Naive thymus-derived CD4-positive, alpha-beta T cell (primary cell): ENCODE data around the gene TM6SF1. TPM values are rescaled to one million over a fixed set of nuclear protein-coding genes. Genes with fewer than 3 reads are reported as not detected.

ENCODE experiments used
- ATAC-seq: fragments of 150-1000 bp; cut with Tn5 transposase; 2 replicates; pipeline ENCODE4 v1.10.0; 2021; ENCODE audit warnings: mild to moderate bottlenecking, moderate library complexity
- CTCF ChIA-PET: fragments of 350-600 bp; sonication (Branson Sonifier 250); formaldehyde crosslinking; loops from one replicate; lab custom pipeline; 2021; ENCODE audit warnings: antibody characterized with exemption; lab: Charles Lee
- POLR2A ChIA-PET: fragments of 350-600 bp; sonication (Branson Sonifier 250); formaldehyde crosslinking; loops from one replicate; lab custom pipeline; 2021; ENCODE audit warnings: antibody characterized with exemption, inconsistent platforms; lab: Charles Lee
- DNase-seq, 9 donors: peaks; one replicate each; pipeline versions ENCODE4 v3.0.0 to v3.0.0-alpha.2; 2020 to 2022; ENCODE audit warnings: mixed read lengths in 1 of 9
- H3K27ac ChIP-seq: one replicate; pipeline ENCODE4 v1.7.0; 2013; ENCODE audit warnings: mild to moderate bottlenecking, low read depth, low read length, moderate library complexity
- H3K27me3 ChIP-seq, 2 donors: one replicate each; pipeline ENCODE4 v1.7.0; 2013; ENCODE audit warnings: low read length in 2 of 2, mild to moderate bottlenecking in 2 of 2, moderate library complexity in 2 of 2; ENCODE audit not compliant: control insufficient read depth in 2 of 2, insufficient read depth in 2 of 2
- H3K36me3 ChIP-seq, 3 experiments: 1 replicate in 2 of 3; 2 replicates in 1 of 3; pipeline ENCODE4 v1.7.0; 2013; ENCODE audit warnings: low read length in 3 of 3, mild to moderate bottlenecking in 3 of 3, moderate library complexity in 1 of 3; ENCODE audit not compliant: insufficient read depth in 3 of 3, control insufficient read depth in 2 of 3
- H3K4me1 ChIP-seq, 2 donors: one replicate each; pipeline ENCODE4 v1.7.0; 2013; ENCODE audit warnings: low read length in 2 of 2, mild to moderate bottlenecking in 2 of 2, moderate library complexity in 1 of 2; ENCODE audit not compliant: control insufficient read depth in 2 of 2, insufficient read depth in 2 of 2
- H3K4me3 ChIP-seq: 2 replicates; pipeline ENCODE4 v1.7.0; 2013; ENCODE audit warnings: mild to moderate bottlenecking, low read length
- H3K9me3 ChIP-seq, 3 experiments: 1 replicate in 2 of 3; 2 replicates in 1 of 3; pipeline ENCODE4 v1.7.0; 2013; ENCODE audit warnings: low read length in 3 of 3; ENCODE audit not compliant: control insufficient read depth in 2 of 3
- H3K27ac Mint-ChIP-seq, 9 donors: one replicate each; pipeline ENCODE4 v1.8.0; 2020 to 2022; ENCODE audit warnings: mixed read lengths in 9 of 9, mild to moderate bottlenecking in 8 of 9, moderate library complexity in 5 of 9, inconsistent platforms in 2 of 9
- H3K27me3 Mint-ChIP-seq, 5 donors: one replicate each; pipeline ENCODE4 v1.8.0; 2021 to 2022; ENCODE audit warnings: mixed read lengths in 5 of 5, mild to moderate bottlenecking in 1 of 5
- H3K36me3 Mint-ChIP-seq, 5 donors: one replicate each; pipeline ENCODE4 v1.8.0; 2020 to 2022; ENCODE audit warnings: mixed read lengths in 5 of 5, mild to moderate bottlenecking in 3 of 5, inconsistent platforms in 1 of 5
- H3K4me1 Mint-ChIP-seq, 7 donors: one replicate each; pipeline ENCODE4 v1.8.0; 2020 to 2022; ENCODE audit warnings: mixed read lengths in 7 of 7, mild to moderate bottlenecking in 3 of 7, inconsistent platforms in 1 of 7
- H3K4me3 Mint-ChIP-seq, 10 donors: one replicate each; pipeline ENCODE4 v1.8.0; 2020 to 2022; ENCODE audit warnings: mild to moderate bottlenecking in 10 of 10, mixed read lengths in 10 of 10, moderate library complexity in 6 of 10, inconsistent platforms in 2 of 10
- H3K9me3 Mint-ChIP-seq, 11 donors: one replicate each; pipeline ENCODE4 v1.8.0; 2020 to 2022; ENCODE audit warnings: mixed read lengths in 11 of 11, mild to moderate bottlenecking in 4 of 11, inconsistent platforms in 1 of 11, moderate library complexity in 1 of 11
- intact Hi-C, 2 donors: fragments of 100-400 bp; cut with micrococcal nuclease; formaldehyde crosslinking; loops; one replicate each; pipeline ENCODE4 v1.15.1; 2023
- polyA plus RNA-seq, 2 donors: library from polyadenylated mRNA; unstranded; fragments of 300-500 nt; fragmentation: Illumina TruSeq; gene quantifications; one replicate each; pipeline ENCODE4 v1.2.3, GENCODE V29; 2021
- total RNA-seq, 6 experiments: library from RNA in 5 of 6; stranded (reverse) in 5 of 6; gene quantifications; 1 replicate in 5 of 6; 2 replicates in 1 of 6; pipeline ENCODE4 v1.2.3 and lab custom pipeline; 2021 to 2026

Gene TM6SF1
- 10 to 100 TPM in 1 of 5 experiments, 1 to 10 TPM in 2, under 1 TPM in 2; 0.41 to 10.1 (median 1.3) TPM for total RNA-seq
- polyA plus RNA-seq, result under 1 TPM in 1 of 2 donors, not detected in 1; 0.33 TPM
- not detected for total RNA-seq (lab: John Stamatoyannopoulos, UW)

GRCh38 chr15:83106994-83107840 lies at the start of gene TM6SF1:
Gene TM6SF1, plus strand, starts transcription at chr15:83107645. Its CDS starts 36 bp downstream, at chr15:83107681.
- H3K4me3 Mint-ChIP-seq, result peak within 1 kb of the TSS; percentile 75 to 97 (median 78)
- intact Hi-C loops, result loop anchor here in 1 of 2 donors (1.0 to 5.0 kb wide), 3 partner anchors 55 to 298 kb away; partner anchors contain the start of genes C15orf40 and WHAMM
- H3K27me3 ChIP-seq, result no peaks in the 10 kb centered on the region
- POLR2A ChIA-PET, result interaction anchor here (0.6 kb wide), 1 partner anchor 9 kb away, joined by 4 read pairs; no protein-coding TSS in a partner anchor
- no peaks in the 10 kb centered on the region for H3K36me3 ChIP-seq
- H3K9me3 Mint-ChIP-seq, result peaks cover 0 to 7% (median 0%) of the 10 kb centered on the region in 11 donors
- H3K36me3 Mint-ChIP-seq, result peaks cover 0 to 25% (median 3%) of the 10 kb centered on the region in 5 donors
- DNase-seq (peak in 3 of 9 donors; percentile 13 to 62 (median 14)), ATAC-seq (peak; percentile 41)
- H3K27ac ChIP-seq, result no peak within 1 kb of the TSS
- peaks cover 26 to 66% (median 53%) of the 10 kb centered on the region in 5 donors for H3K27me3 Mint-ChIP-seq
- H3K4me3 ChIP-seq, result peak within 1 kb of the TSS; percentile 22
- peaks cover 11 to 35% (median 17%) of the 10 kb centered on the region in 7 donors for H3K4me1 Mint-ChIP-seq
- peak within 1 kb of the TSS in 1 of 9 donors; percentile 90 for H3K27ac Mint-ChIP-seq
- H3K4me1 ChIP-seq, result peaks cover 0 to 10% of the 10 kb centered on the region in 2 donors
- CTCF ChIA-PET, result no interaction called here
- no peaks in the 10 kb centered on the region for H3K9me3 ChIP-seq

GRCh38 chr15:83057696-83058376 lies 49.6 kb upstream of the TM6SF1 start:
- Mint-ChIP-seq H3K27ac (peak overlapping the region in 5 of 9 donors; percentile 4 to 75 (median 33)), H3K4me1 (peaks cover 14 to 32% (median 22%) of the 10 kb centered on the region in 7 donors), H3K4me3 (no peak overlapping the region), H3K27me3 (no peaks in the 10 kb centered on the region), H3K36me3 (peaks cover 0 to 15% (median 6%) of the 10 kb centered on the region in 5 donors), H3K9me3 (no peaks in the 10 kb centered on the region)
- H3K27me3 ChIP-seq, result no peaks in the 10 kb centered on the region
- ChIA-PET CTCF (no interaction called here), POLR2A (interaction anchor here (1.6 kb wide), 1 partner anchor 9 kb away, joined by 5 read pairs; the partner anchor contains the start of gene BTBD1)
- H3K4me1 ChIP-seq, result peaks cover 10 to 29% of the 10 kb centered on the region in 2 donors
- H3K9me3 ChIP-seq, result no peaks in the 10 kb centered on the region
- DNase-seq (no peak), ATAC-seq (no peak)
- intact Hi-C loops, result no loop called here
- H3K36me3 ChIP-seq, result peaks cover 0 to 36% (median 5%) of the 10 kb centered on the region in 3 experiments
- H3K4me3 ChIP-seq, result no peak overlapping the region
- no peak overlapping the region for H3K27ac ChIP-seq

DNA sequence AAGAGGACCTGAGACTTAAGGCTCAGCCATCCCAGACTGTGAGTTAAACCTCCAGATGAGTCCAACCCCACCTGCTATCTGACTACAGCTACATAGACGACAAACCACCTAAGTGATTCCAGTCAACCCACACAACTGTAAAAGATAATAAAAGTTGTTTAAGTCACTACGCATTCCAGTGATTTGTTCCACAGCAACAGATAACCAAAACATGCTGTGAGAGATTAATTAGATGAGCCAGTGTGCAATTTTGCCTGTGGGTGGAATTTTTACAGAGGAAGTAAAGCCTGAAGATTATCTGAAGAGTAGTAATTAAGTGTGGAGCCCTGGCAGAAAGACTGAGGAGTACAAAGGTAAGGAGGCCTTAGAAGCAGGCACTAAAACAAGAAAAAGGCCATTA lies 45.8 kb upstream of the TM6SF1 start:
- peaks cover 0 to 9% (median 0%) of the 10 kb centered on the region in 3 experiments for H3K36me3 ChIP-seq
- Mint-ChIP-seq H3K4me3 (no peak overlapping the region), H3K36me3 (peaks cover 0 to 10% (median 0%) of the 10 kb centered on the region in 5 donors), H3K9me3 (no peaks in the 10 kb centered on the region), H3K27ac (no peak overlapping the region), H3K27me3 (no peaks in the 10 kb centered on the region), H3K4me1 (peaks cover 20 to 34% (median 26%) of the 10 kb centered on the region in 7 donors)
- intact Hi-C loops, result no loop called here
- ChIA-PET CTCF (no interaction called here), POLR2A (no interaction called here)
- no peaks in the 10 kb centered on the region for H3K27me3 ChIP-seq
- H3K27ac ChIP-seq, result no peak overlapping the region
- DNase-seq (no peak), ATAC-seq (no peak)
- H3K4me3 ChIP-seq, result no peak overlapping the region
- no peaks in the 10 kb centered on the region for H3K9me3 ChIP-seq
- peaks cover 34 to 51% of the 10 kb centered on the region in 2 donors for H3K4me1 ChIP-seq

DNA sequence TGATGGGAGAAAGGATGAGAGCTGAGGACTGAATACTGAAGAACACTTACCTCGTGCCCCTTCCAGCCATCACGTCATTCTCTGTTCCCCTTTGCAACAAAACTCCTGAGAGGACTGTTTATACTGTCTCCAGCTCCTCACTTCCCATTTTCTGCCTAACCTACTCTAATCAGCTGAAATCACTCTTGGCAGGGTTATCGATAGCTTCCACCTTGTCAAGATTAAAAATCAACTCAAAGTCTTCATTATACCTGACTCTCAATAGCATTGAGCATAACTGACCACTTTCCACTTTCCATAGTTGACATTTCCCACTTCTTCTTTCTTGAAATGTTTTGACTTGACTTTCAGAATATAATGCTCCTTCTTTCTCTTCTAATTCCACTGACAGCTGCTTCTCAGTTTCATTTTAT lies 44.7 kb upstream of the TM6SF1 start:
- Mint-ChIP-seq H3K9me3 (no peaks in the 10 kb centered on the region), H3K4me1 (peaks cover 15 to 24% (median 19%) of the 10 kb centered on the region in 7 donors), H3K27me3 (no peaks in the 10 kb centered on the region), H3K36me3 (peaks cover 0 to 8% (median 0%) of the 10 kb centered on the region in 5 donors), H3K4me3 (no peak overlapping the region), H3K27ac (no peak overlapping the region)
- CTCF ChIA-PET, result no interaction called here
- Histone ChIP-seq H3K27me3 (no peaks in the 10 kb centered on the region), H3K4me3 (no peak overlapping the region), H3K4me1 (peaks cover 34 to 53% of the 10 kb centered on the region in 2 donors), H3K27ac (no peak overlapping the region), H3K9me3 (no peaks in the 10 kb centered on the region), H3K36me3 (peaks cover 0 to 4% (median 0%) of the 10 kb centered on the region in 3 experiments)
- no peak for DNase-seq
- intact Hi-C loops, result no loop called here
- POLR2A ChIA-PET, result interaction anchor here (1.0 kb wide), 1 partner anchor 9 kb away, joined by 8 read pairs; no protein-coding TSS in a partner anchor
- no peak for ATAC-seq

DNA sequence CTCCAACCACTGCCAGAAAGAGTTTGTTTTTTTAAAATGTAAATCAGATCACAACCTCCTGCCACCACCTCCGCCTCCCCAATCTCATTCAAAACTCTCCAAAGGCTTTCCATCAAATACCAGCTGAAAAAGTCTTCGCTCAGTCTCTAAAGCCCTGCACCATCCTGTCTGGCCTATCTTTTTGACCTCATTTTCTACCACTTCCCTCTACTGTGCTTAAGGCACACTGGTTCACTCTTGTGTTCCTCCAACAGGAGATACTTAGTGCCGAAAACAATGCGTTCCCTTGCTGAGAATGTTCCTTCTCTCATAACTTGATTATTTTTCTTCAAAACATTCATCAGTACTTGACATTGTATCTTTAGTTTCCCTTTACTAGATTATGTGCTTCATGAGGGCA lies 43.9 kb upstream of the TM6SF1 start:
- no peaks in the 10 kb centered on the region for H3K27me3 ChIP-seq
- Mint-ChIP-seq H3K27me3 (no peaks in the 10 kb centered on the region), H3K4me1 (peaks cover 11 to 23% (median 14%) of the 10 kb centered on the region in 7 donors), H3K4me3 (no peak overlapping the region), H3K27ac (no peak overlapping the region), H3K36me3 (peaks cover 0 to 8% (median 0%) of the 10 kb centered on the region in 5 donors), H3K9me3 (no peaks in the 10 kb centered on the region)
- no peaks in the 10 kb centered on the region for H3K9me3 ChIP-seq
- CTCF ChIA-PET, result no interaction called here
- H3K27ac ChIP-seq, result no peak overlapping the region
- DNase-seq (no peak), ATAC-seq (no peak)
- peak overlapping the region; percentile 5 for H3K4me3 ChIP-seq
- peaks cover 0 to 4% (median 0%) of the 10 kb centered on the region in 3 experiments for H3K36me3 ChIP-seq
- peaks cover 34 to 47% of the 10 kb centered on the region in 2 donors for H3K4me1 ChIP-seq
- POLR2A ChIA-PET, result interaction anchor here (1.0 kb wide), 1 partner anchor 10 kb away, joined by 8 read pairs; no protein-coding TSS in a partner anchor
- intact Hi-C loops, result no loop called here

DNA sequence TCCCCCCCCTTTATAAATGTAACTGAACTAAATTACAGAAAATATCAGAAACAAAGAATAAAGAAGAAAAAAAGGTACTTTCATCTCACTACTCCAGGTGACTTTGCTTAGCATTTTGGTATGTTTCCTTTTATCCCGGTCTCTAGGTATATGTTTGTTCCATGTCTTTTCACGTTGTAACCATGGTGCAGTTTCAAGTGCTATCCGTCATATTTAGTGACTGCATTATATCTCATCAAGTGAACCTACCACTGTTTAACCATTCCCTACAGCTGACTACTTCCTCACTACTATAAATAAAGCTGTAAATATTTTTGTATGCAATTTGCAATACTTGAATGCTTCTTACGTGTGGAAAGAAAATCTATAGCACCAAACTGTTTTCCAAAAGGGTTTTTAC lies 42.6 kb upstream of the TM6SF1 start:
- Mint-ChIP-seq H3K4me1 (peaks cover 8 to 18% (median 11%) of the 10 kb centered on the region in 7 donors), H3K27ac (peak overlapping the region in 7 of 9 donors; percentile 2 to 84 (median 45)), H3K27me3 (no peaks in the 10 kb centered on the region), H3K36me3 (peaks cover 0 to 12% (median 0%) of the 10 kb centered on the region in 5 donors), H3K4me3 (peak overlapping the region in 4 of 10 donors; percentile 1 to 86 (median 84)), H3K9me3 (peaks cover 0 to 8% (median 0%) of the 10 kb centered on the region in 11 donors)
- ChIA-PET POLR2A (interaction anchor here (0.7 to 1.0 kb wide), 2 partner anchors 52 to 524 kb away, joined by 3 to 4 read pairs; partner anchors contain the start of gene RPS17), CTCF (no interaction called here)
- intact Hi-C loops, result loop anchor here in 1 of 2 donors (2.0 to 5.0 kb wide), 4 partner anchors 14 to 1018 kb away; partner anchors contain the start of genes HDGFL3 and MEX3B
- H3K27me3 ChIP-seq, result no peaks in the 10 kb centered on the region
- DNase-seq, result no peak
- no peaks in the 10 kb centered on the region for H3K9me3 ChIP-seq
- H3K27ac ChIP-seq, result peak overlapping the region; percentile 84
- H3K4me3 ChIP-seq, result peak overlapping the region; percentile 6
- H3K36me3 ChIP-seq, result peaks cover 0 to 4% (median 0%) of the 10 kb centered on the region in 3 experiments
- ATAC-seq, result no peak
- peaks cover 34 to 47% of the 10 kb centered on the region in 2 donors for H3K4me1 ChIP-seq
